ENCODE results near the gene GRAMD1C. TPM values are rescaled to one million over a fixed set of nuclear protein-coding genes. Genes with fewer than 3 reads are reported as not detected.
A peak's percentile ranks its signal among the peaks of the same experiment; 100 is the strongest.

The GRAMD1C gene
- total RNA-seq (2022), result 3.9 and 4.2 TPM in 2 replicates
- percentile 39 among the genes with signal in this experiment for Bru-seq, nascent RNA
- percentile 39 among the genes with signal in this experiment for BruChase-seq, experiment 1, labeled RNA remaining after a 2-hour chase
- percentile 38 among the genes with signal in this experiment for BruChase-seq, experiment 2, labeled RNA remaining after a 6-hour chase
- long read RNA-seq, partial matches to known transcripts, result 1 of 3 reads
- long read RNA-seq, other reads (novel, unspliced or antisense), result 1 of 3 reads

- H3K36me3 Mint-ChIP-seq (ENCODE audit: insufficient read depth, unreplicated experiment), result no peaks in the 10 kb centered on the region
- BruUV-seq (replicated peaks), result no TSS peak
- POLR2A ChIA-PET, result no interaction called here
Observed at GRCh38 chr3:113838631-113839209, at the start of gene GRAMD1C. Gene GRAMD1C, plus strand, starts transcription at chr3:113838788. Its CDS starts 122 bp downstream, at chr3:113838910.

GRCh38 chr3:113791381-113791780 lies 47.2 kb upstream of the GRAMD1C start:
- Mint-ChIP-seq H3K4me3 (ENCODE audit: unreplicated experiment) (no peak overlapping the region), H3K36me3 (ENCODE audit: insufficient read depth, unreplicated experiment) (peaks cover 37% of the 10 kb centered on the region), H3K4me1 (ENCODE audit: low read depth, unreplicated experiment) (peaks cover 7% of the 10 kb centered on the region), H3K9me3 (ENCODE audit: unreplicated experiment) (no peaks in the 10 kb centered on the region), H3K27ac (ENCODE audit: unreplicated experiment) (no peak overlapping the region), H3K27me3 (ENCODE audit: insufficient read depth, unreplicated experiment) (no peaks in the 10 kb centered on the region)
- H3K9me3 ChIP-seq, result 0 out of 2 replicates have a peak, but pooled peaks cover 3% of the 10 kb centered on the region
- ChIA-PET POLR2A (no interaction called here), CTCF (interaction anchor here (0.9 kb wide), 1 partner anchor 55 kb away, joined by 3 read pairs; no protein-coding TSS in a partner anchor)
- H3K4me1 ChIP-seq, result peaks cover 8% of the 10 kb centered on the region; the same call in 1 of the 2 replicates
- BruUV-seq (replicated peaks), result no TSS peak
- no peak overlapping the region for H3K4me3 ChIP-seq (ENCODE audit: low read depth, low read length)
- TF ChIP-seq CTCF (IDR thresholded peaks at IDR 0.05; ENCODE audit: insufficient read depth in 1 of 2, low read depth in 1 of 2, low read length in 1 of 2, severe bottlenecking in 1 of 2, unreplicated experiment in 1 of 2), result no peak
- no peak for DNase-seq
- no peaks in the 10 kb centered on the region; the same call in none of the 2 replicates for H3K36me3 ChIP-seq (ENCODE audit: control insufficient read depth, insufficient read depth, low read length)
- H3K27me3 ChIP-seq (replicated peaks; ENCODE audit: control insufficient read depth, insufficient read depth, low read length), result no peaks in the 10 kb centered on the region
- intact Hi-C loops (cut with micrococcal nuclease; ENCODE audit: unreplicated experiment), result no loop called here

More at GRCh38 chr3:113838631-113839209, at the start of gene GRAMD1C:
- H3K4me1 Mint-ChIP-seq (ENCODE audit: low read depth, unreplicated experiment), result peaks cover 7% of the 10 kb centered on the region
- H3K9me3 Mint-ChIP-seq (ENCODE audit: unreplicated experiment), result no peaks in the 10 kb centered on the region
- peak; percentile 86 to 92 for TF ChIP-seq CTCF (IDR thresholded peaks at IDR 0.05; ENCODE audit: insufficient read depth in 1 of 2, low read depth in 1 of 2, low read length in 1 of 2, severe bottlenecking in 1 of 2, unreplicated experiment in 1 of 2)
- peak; percentile 86 to 88 for DNase-seq
- Histone ChIP-seq H3K4me3 (ENCODE audit: low read depth, low read length) (peak within 1 kb of the TSS; percentile 35), H3K36me3 (ENCODE audit: control insufficient read depth, insufficient read depth, low read length) (no peaks in the 10 kb centered on the region), H3K4me1 (0 out of 2 replicates have a peak, but pooled peaks cover 9% of the 10 kb centered on the region), H3K9me3 (no peaks in the 10 kb centered on the region), H3K27me3 (replicated peaks; ENCODE audit: control insufficient read depth, insufficient read depth, low read length) (no peaks in the 10 kb centered on the region)
- intact Hi-C loops (cut with micrococcal nuclease; ENCODE audit: unreplicated experiment), result loop anchor here (1.0 to 2.0 kb wide), 3 partner anchors 52 to 102 kb away; no protein-coding TSS in a partner anchor
- H3K27ac Mint-ChIP-seq (ENCODE audit: unreplicated experiment), result peak within 1 kb of the TSS; percentile 48
- H3K27me3 Mint-ChIP-seq (ENCODE audit: insufficient read depth, unreplicated experiment), result no peaks in the 10 kb centered on the region
- H3K4me3 Mint-ChIP-seq (ENCODE audit: unreplicated experiment), result peak within 1 kb of the TSS; percentile 71
- CTCF ChIA-PET, result interaction anchor here (0.6 to 1.6 kb wide), 6 partner anchors 52 to 217 kb away, joined by 4 to 15 read pairs (median 6); partner anchors contain the start of genes ATP6V1A and NAA50

- H3K4me3 Mint-ChIP-seq (ENCODE audit: unreplicated experiment), result no peak overlapping the region
- no peak overlapping the region for H3K27ac Mint-ChIP-seq (ENCODE audit: unreplicated experiment)
- intact Hi-C loops (cut with micrococcal nuclease; ENCODE audit: unreplicated experiment), result no loop called here
- no TSS peak for BruUV-seq (replicated peaks)
- peaks cover 18% of the 10 kb centered on the region for H3K36me3 Mint-ChIP-seq (ENCODE audit: insufficient read depth, unreplicated experiment)
- ChIA-PET POLR2A (no interaction called here), CTCF (no interaction called here)
- no peaks in the 10 kb centered on the region for H3K27me3 Mint-ChIP-seq (ENCODE audit: insufficient read depth, unreplicated experiment)
- no peaks in the 10 kb centered on the region for H3K9me3 Mint-ChIP-seq (ENCODE audit: unreplicated experiment)
- H3K4me1 Mint-ChIP-seq (ENCODE audit: low read depth, unreplicated experiment), result no peaks in the 10 kb centered on the region
- Histone ChIP-seq H3K4me3 (ENCODE audit: low read depth, low read length) (no peak overlapping the region), H3K9me3 (no peaks in the 10 kb centered on the region), H3K36me3 (ENCODE audit: control insufficient read depth, insufficient read depth, low read length) (no peaks in the 10 kb centered on the region; the same call in 1 of the 2 replicates), H3K27me3 (replicated peaks; ENCODE audit: control insufficient read depth, insufficient read depth, low read length) (no peaks in the 10 kb centered on the region), H3K4me1 (no peaks in the 10 kb centered on the region)
- TF ChIP-seq CTCF (IDR thresholded peaks at IDR 0.05; ENCODE audit: insufficient read depth in 1 of 2, low read depth in 1 of 2, low read length in 1 of 2, severe bottlenecking in 1 of 2, unreplicated experiment in 1 of 2), result no peak
- DNase-seq, result no peak
Observed at GRCh38 chr3:113794526-113794925, 44.1 kb upstream of the GRAMD1C start.

Measured in Caco-2 (cell line).